Neural crest cell (in vitro differentiated cells): ENCODE data around the gene ZNF277. TPM values are rescaled to one million over a fixed set of nuclear protein-coding genes. Genes with fewer than 3 reads are reported as not detected.

Source experiments
- DNase-seq: peaks from one replicate; pipeline ENCODE4 v3.0.0; 2021; ENCODE audit warnings: low read depth, mixed read lengths, low spot score
- H3K27ac Mint-ChIP-seq: one replicate; pipeline ENCODE4 v1.8.0; 2021; ENCODE audit warnings: mild to moderate bottlenecking, mixed read lengths; ENCODE audit not compliant: unreplicated experiment
- H3K27me3 Mint-ChIP-seq: 2 replicates; pipeline ENCODE4 v1.8.0; 2021; ENCODE audit warnings: low read depth, mild to moderate bottlenecking, mixed read lengths
- H3K36me3 Mint-ChIP-seq: 2 replicates; pipeline ENCODE4 v1.8.0; 2021; ENCODE audit warnings: low read depth, mild to moderate bottlenecking, mixed read lengths
- H3K4me1 Mint-ChIP-seq: 2 replicates; pipeline ENCODE4 v1.8.0; 2021; ENCODE audit warnings: mixed read lengths
- H3K4me3 Mint-ChIP-seq: one replicate; pipeline ENCODE4 v1.8.0; 2021; ENCODE audit warnings: mild to moderate bottlenecking, mixed read lengths
- H3K9me3 Mint-ChIP-seq: 2 replicates; pipeline ENCODE4 v1.8.0; 2021; ENCODE audit warnings: mixed read lengths
- total RNA-seq: library from RNA; stranded (reverse); gene quantifications from 2 replicates; pipeline ENCODE4 v1.2.1, GENCODE V29; 2021
- TF ChIP-seq, protein P1 (sequence below): fragments of 200-600 bp; sonication (generic); conservative IDR thresholded peaks from 2 replicates; pipeline ENCODE4 v1.5.0; 2021; ENCODE audit warnings: antibody characterized with exemption, mild to moderate bottlenecking

The ZNF277 gene
- total RNA-seq, 1 donor from 2014 or later, result 20.2 TPM

- Mint-ChIP-seq H3K4me1 (peaks cover 11% of the 10 kb centered on the region), H3K9me3 (no peaks in the 10 kb centered on the region), H3K36me3 (peaks cover 2% of the 10 kb centered on the region), H3K27ac (no peak overlapping the region), H3K27me3 (no peaks in the 10 kb centered on the region), H3K4me3 (no peak overlapping the region)
- TF ChIP-seq, protein P1, sequence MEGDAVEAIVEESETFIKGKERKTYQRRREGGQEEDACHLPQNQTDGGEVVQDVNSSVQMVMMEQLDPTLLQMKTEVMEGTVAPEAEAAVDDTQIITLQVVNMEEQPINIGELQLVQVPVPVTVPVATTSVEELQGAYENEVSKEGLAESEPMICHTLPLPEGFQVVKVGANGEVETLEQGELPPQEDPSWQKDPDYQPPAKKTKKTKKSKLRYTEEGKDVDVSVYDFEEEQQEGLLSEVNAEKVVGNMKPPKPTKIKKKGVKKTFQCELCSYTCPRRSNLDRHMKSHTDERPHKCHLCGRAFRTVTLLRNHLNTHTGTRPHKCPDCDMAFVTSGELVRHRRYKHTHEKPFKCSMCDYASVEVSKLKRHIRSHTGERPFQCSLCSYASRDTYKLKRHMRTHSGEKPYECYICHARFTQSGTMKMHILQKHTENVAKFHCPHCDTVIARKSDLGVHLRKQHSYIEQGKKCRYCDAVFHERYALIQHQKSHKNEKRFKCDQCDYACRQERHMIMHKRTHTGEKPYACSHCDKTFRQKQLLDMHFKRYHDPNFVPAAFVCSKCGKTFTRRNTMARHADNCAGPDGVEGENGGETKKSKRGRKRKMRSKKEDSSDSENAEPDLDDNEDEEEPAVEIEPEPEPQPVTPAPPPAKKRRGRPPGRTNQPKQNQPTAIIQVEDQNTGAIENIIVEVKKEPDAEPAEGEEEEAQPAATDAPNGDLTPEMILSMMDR, result no peak
- DNase-seq, result no peak
Observed at GRCh38 chr7:112212571-112212970, 6.1 kb downstream of the ZNF277 start.

- no peak for DNase-seq
- Mint-ChIP-seq H3K4me3 (no peak overlapping the region), H3K9me3 (no peaks in the 10 kb centered on the region), H3K27ac (no peak overlapping the region), H3K36me3 (peaks cover 2% of the 10 kb centered on the region), H3K27me3 (no peaks in the 10 kb centered on the region), H3K4me1 (peaks cover 9% of the 10 kb centered on the region)
- TF ChIP-seq, protein P1, result no peak
Observed at GRCh38 chr7:112213735-112214134, 7.2 kb downstream of the ZNF277 start.

DNA sequence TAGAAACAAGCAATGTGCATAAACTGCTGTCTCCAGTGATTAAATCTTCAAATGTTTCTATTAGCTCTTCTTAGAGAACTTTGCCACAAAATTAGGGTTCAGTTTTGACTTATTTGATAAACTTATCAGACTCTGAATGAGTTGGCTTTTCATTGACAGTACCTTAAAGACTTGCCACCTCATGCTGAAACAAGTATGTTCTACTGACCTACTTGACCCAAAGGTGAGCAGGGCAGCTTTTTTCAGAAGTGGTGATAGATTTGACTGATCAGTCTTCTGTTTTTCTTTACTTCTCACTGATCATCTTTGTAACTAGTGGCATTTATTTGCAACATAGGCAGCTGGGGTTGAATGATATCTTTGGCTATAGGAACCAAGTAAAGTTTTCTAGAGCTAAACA lies 7.8 kb downstream of the ZNF277 start:
- no peak overlapping the region for H3K4me3 Mint-ChIP-seq
- no peak for DNase-seq
- TF ChIP-seq, protein P1, result no peak
- H3K4me1 Mint-ChIP-seq, result peaks cover 9% of the 10 kb centered on the region
- H3K27ac Mint-ChIP-seq, result no peak overlapping the region
- H3K27me3 Mint-ChIP-seq, result no peaks in the 10 kb centered on the region
- no peaks in the 10 kb centered on the region for H3K9me3 Mint-ChIP-seq
- H3K36me3 Mint-ChIP-seq, result peaks cover 2% of the 10 kb centered on the region

- no peak overlapping the region for H3K27ac Mint-ChIP-seq
- no peak overlapping the region for H3K4me3 Mint-ChIP-seq
- no peaks in the 10 kb centered on the region for H3K9me3 Mint-ChIP-seq
- TF ChIP-seq, protein P1, result no peak
- H3K27me3 Mint-ChIP-seq, result no peaks in the 10 kb centered on the region
- H3K36me3 Mint-ChIP-seq, result peaks cover 2% of the 10 kb centered on the region
- DNase-seq, result no peak
- H3K4me1 Mint-ChIP-seq, result peaks cover 9% of the 10 kb centered on the region
Observed at GRCh38 chr7:112214883-112215282, 8.4 kb downstream of the ZNF277 start.

GRCh38 chr7:112215787-112216186 lies 9.3 kb downstream of the ZNF277 start:
- H3K27me3 Mint-ChIP-seq, result no peaks in the 10 kb centered on the region
- H3K4me1 Mint-ChIP-seq, result peaks cover 9% of the 10 kb centered on the region
- H3K4me3 Mint-ChIP-seq, result no peak overlapping the region
- DNase-seq, result no peak
- peaks cover 2% of the 10 kb centered on the region for H3K36me3 Mint-ChIP-seq
- H3K27ac Mint-ChIP-seq, result no peak overlapping the region
- TF ChIP-seq, protein P1, result no peak
- H3K9me3 Mint-ChIP-seq, result no peaks in the 10 kb centered on the region
